ENCODE measurements around the gene ZNF223. TPM values are rescaled to one million over a fixed set of nuclear protein-coding genes. Genes with fewer than 3 reads are reported as not detected.

Gene ZNF223
- polyA plus RNA-seq, 1 experiment: 2.1 TPM

DNA sequence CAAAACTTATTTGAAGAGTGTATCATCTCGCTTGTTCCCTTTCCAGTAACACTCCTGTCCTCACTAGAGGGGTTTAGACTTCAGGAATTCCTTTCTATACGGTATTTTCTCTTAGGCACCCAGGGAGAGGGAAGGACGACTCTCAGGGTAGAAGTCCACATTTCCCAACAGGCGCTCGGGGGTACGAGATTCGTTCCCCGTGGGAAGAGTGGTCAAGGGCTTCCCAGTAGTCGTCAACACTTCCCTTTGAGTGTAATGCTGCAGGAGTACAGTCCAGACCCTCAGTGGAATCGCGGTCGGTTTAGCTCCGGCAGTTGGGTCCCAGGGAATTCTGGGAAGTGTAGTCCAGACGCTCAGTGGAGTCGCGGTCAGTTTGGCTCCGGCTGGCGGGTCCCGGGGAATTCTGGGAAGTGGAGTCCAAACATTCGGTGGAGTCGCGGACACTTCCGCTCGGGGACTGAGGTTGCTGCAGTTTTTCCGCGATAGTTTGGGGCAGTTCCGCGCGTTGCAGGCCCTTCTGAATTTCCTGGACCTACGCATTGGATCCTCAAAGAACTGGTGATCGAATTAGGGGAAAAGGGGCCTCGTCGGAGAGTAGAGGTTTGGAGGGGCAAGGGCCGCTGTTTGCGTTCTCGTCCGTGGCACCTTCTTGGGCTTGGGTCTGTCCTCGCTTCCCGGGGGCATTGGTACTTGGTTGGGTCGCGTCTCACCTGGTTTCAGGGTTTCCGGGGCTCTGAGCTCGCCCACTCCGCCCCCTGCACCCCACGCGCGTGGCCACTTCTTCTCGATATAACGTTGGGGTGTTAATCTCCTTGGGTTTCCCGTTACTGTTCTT lies 42.3 kb downstream of the ZNF223 start, which contains the start of gene ZNF224:
TSS of gene ZNF224 (plus strand) at position 431 of the 835 bp plus-strand sequence. CDS start 3,513 bp downstream, outside the sequence.
- DNase-seq (ENCODE audit: low read depth): peak; percentile 65
- Histone ChIP-seq H3K36me3 (ENCODE audit: control insufficient read depth, insufficient read depth, low read length) (no peaks in the 10 kb centered on the region), H3K27me3 (ENCODE audit: control insufficient read depth, insufficient read depth, low read length) (no peaks in the 10 kb centered on the region), H3K4me3 (ENCODE audit: low read depth, low read length) (peak within 1 kb of the TSS; percentile 78)
- TF ChIP-seq, protein P1, sequence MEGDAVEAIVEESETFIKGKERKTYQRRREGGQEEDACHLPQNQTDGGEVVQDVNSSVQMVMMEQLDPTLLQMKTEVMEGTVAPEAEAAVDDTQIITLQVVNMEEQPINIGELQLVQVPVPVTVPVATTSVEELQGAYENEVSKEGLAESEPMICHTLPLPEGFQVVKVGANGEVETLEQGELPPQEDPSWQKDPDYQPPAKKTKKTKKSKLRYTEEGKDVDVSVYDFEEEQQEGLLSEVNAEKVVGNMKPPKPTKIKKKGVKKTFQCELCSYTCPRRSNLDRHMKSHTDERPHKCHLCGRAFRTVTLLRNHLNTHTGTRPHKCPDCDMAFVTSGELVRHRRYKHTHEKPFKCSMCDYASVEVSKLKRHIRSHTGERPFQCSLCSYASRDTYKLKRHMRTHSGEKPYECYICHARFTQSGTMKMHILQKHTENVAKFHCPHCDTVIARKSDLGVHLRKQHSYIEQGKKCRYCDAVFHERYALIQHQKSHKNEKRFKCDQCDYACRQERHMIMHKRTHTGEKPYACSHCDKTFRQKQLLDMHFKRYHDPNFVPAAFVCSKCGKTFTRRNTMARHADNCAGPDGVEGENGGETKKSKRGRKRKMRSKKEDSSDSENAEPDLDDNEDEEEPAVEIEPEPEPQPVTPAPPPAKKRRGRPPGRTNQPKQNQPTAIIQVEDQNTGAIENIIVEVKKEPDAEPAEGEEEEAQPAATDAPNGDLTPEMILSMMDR (IDR thresholded peaks at IDR 0.05; ENCODE audit: insufficient read depth, low read depth, low read length): no peak
- CTCF ChIA-PET: interaction anchor here (0.5 to 1.0 kb wide), 2 partner anchors 45 to 564 kb away, joined by 3 to 4 read pairs; no protein-coding TSS in a partner anchor
- POLR2A ChIA-PET: no interaction called here

DNA sequence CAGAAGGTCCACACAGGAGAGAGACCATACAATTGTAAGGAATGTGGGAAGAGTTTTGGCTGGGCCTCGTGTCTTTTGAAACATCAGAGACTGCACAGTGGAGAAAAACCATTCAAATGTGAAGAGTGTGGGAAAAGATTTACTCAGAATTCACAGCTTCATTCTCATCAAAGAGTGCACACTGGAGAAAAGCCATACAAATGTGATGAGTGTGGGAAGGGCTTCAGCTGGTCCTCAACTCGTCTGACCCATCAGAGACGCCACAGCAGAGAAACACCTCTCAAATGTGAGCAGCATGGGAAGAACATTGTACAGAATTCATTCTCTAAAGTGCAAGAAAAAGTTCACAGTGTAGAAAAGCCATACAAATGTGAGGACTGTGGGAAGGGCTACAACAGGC lies 55.9 kb downstream of the ZNF223 start:
- DNase-seq (ENCODE audit: low read depth): no peak
- POLR2A ChIA-PET: no interaction called here
- Histone ChIP-seq H3K27me3 (ENCODE audit: control insufficient read depth, insufficient read depth, low read length) (no peaks in the 10 kb centered on the region), H3K36me3 (ENCODE audit: control insufficient read depth, insufficient read depth, low read length) (peaks cover 8% of the 10 kb centered on the region), H3K4me3 (ENCODE audit: low read depth, low read length) (no peak overlapping the region)
- CTCF ChIA-PET: interaction anchor here (1.3 kb wide), 1 partner anchor 13 kb away, joined by 3 read pairs; no protein-coding TSS in a partner anchor
- TF ChIP-seq, protein P1 (IDR thresholded peaks at IDR 0.05; ENCODE audit: insufficient read depth, low read depth, low read length): no peak

DNA sequence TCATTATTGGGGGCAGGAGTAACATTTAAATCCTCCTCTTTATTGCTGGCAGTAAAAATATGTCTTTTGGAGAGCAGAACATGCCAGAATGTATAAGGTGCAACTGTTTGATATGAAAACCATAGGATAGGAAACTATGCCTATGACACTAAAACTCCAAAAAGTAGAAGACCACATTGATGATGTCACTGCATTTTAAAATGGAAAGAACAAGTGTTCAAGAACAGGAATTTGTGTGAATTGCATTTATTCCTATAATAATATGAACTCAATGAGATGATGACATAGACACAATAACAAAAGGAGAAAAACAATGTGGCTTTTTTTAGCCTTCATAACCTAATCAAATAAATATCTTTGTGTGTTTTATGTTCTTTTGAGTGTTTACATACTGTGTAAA lies 57.6 kb downstream of the ZNF223 start:
- no peaks in the 10 kb centered on the region for H3K27me3 ChIP-seq (ENCODE audit: control insufficient read depth, insufficient read depth, low read length)
- H3K4me3 ChIP-seq (ENCODE audit: low read depth, low read length): no peak overlapping the region
- DNase-seq (ENCODE audit: low read depth): no peak
- TF ChIP-seq, protein P1 (IDR thresholded peaks at IDR 0.05; ENCODE audit: insufficient read depth, low read depth, low read length): no peak
- peaks cover 8% of the 10 kb centered on the region for H3K36me3 ChIP-seq (ENCODE audit: control insufficient read depth, insufficient read depth, low read length)
- ChIA-PET CTCF (no interaction called here), POLR2A (no interaction called here)

DNA sequence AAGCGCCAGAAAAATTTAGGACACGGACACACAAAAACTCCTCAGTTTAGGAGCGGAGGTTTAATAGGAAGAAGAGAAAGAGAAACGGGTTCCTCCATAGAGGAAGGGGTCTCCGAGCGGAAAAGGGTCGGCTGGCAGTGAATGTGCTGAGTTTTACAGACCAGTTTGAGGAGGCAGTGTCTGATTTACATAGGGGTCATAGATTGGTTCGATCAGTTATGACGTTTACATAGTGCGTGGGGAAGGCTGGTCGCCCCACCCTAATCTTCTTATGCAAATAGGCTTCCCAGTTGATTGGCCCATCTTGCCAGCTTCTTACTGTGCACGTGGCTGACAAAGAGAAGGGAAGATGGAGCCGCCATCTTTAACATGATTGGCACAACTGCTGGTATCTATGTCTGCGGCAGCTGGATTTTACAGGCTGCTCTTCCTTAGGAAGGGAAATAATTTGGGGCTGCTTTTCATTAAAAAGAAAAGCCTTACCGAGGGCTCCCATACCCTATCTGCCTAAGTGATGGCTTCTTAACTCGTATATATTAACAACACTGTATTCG lies 60.2 kb downstream of the ZNF223 start:
- H3K4me3 ChIP-seq (ENCODE audit: low read depth, low read length): peak overlapping the region; percentile 75
- CTCF ChIA-PET: interaction anchor here (1.0 kb wide), 1 partner anchor 301 kb away, joined by 3 read pairs; no protein-coding TSS in a partner anchor
- H3K36me3 ChIP-seq (ENCODE audit: control insufficient read depth, insufficient read depth, low read length): peaks cover 5% of the 10 kb centered on the region
- POLR2A ChIA-PET: no interaction called here
- no peaks in the 10 kb centered on the region for H3K27me3 ChIP-seq (ENCODE audit: control insufficient read depth, insufficient read depth, low read length)
- peak; percentile 28 for DNase-seq (ENCODE audit: low read depth)
- TF ChIP-seq, protein P1 (IDR thresholded peaks at IDR 0.05; ENCODE audit: insufficient read depth, low read depth, low read length): no peak

DNA sequence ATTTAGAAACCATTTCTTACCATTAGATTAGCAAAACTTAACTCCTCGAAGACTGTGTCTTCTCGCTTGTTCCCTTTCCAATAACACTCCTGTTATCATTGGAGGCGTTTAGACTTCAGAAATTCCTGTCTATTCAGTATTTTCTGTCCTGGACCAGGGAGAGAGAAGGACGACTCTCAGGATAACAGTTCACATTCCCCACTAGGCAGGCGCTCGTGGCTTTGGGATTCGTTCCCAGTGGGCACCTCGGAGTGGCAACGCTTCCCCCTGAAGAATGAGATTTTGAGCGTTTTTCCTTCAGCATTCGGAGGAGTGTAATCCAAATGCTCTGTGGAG lies 60.9 kb downstream of the ZNF223 start:
- ChIA-PET POLR2A (no interaction called here), CTCF (no interaction called here)
- DNase-seq (ENCODE audit: low read depth): no peak
- TF ChIP-seq, protein P1 (IDR thresholded peaks at IDR 0.05; ENCODE audit: insufficient read depth, low read depth, low read length): no peak
- peaks cover 4% of the 10 kb centered on the region for H3K36me3 ChIP-seq (ENCODE audit: control insufficient read depth, insufficient read depth, low read length)
- H3K27me3 ChIP-seq (ENCODE audit: control insufficient read depth, insufficient read depth, low read length): no peaks in the 10 kb centered on the region
- peak overlapping the region; percentile 75 for H3K4me3 ChIP-seq (ENCODE audit: low read depth, low read length)
